OCI-LY7 (cell line): ENCODE results near the gene RFESD. TPM values are rescaled to one million over a fixed set of nuclear protein-coding genes. Genes with fewer than 3 reads are reported as not detected.

Source experiments
- BruUV-seq: library from RNA; stranded (reverse); fragments of 400-500 nt; replicated peaks from 2 replicates; lab custom pipeline; 2021; lab: Mats Ljungman, UMichigan
- CTCF ChIA-PET: fragments of 300-600 bp; sonication (Branson Sonifier 250); formaldehyde crosslinking; loops from one replicate; lab custom pipeline; 2022; ENCODE audit warnings: antibody characterized with exemption; ENCODE audit not compliant: unreplicated experiment; lab: Charles Lee
- POLR2A ChIA-PET: fragments of 300-600 bp; sonication (Branson Sonifier 250); formaldehyde crosslinking; loops from one replicate; lab custom pipeline; 2022; ENCODE audit warnings: antibody characterized with exemption; lab: Charles Lee
- DNase-seq: peaks from one replicate; pipeline ENCODE4 v3.0.0-alpha.2; 2015; ENCODE audit warnings: low spot score
- H2AFZ ChIP-seq: fragments of 200-600 bp; sonication (generic), shearing (Covaris generic); 2 replicates; pipeline ENCODE4 v1.6.1; 2014; ENCODE audit warnings: mild to moderate bottlenecking, antibody characterized with exemption, low read length, moderate library complexity
- H3K27ac ChIP-seq: fragments of 200-600 bp; sonication (generic); 2 replicates; pipeline ENCODE4 v1.5.1; 2014; ENCODE audit warnings: mixed run types, low read depth, mild to moderate bottlenecking, moderate library complexity, low read length, inconsistent platforms; ENCODE audit not compliant: poor library complexity, severe bottlenecking
- H3K36me3 ChIP-seq: fragments of 200-600 bp; sonication (generic); 2 replicates; pipeline ENCODE4 v1.6.1; 2014; ENCODE audit warnings: mild to moderate bottlenecking, antibody characterized with exemption, low read length, moderate library complexity, mixed read lengths; ENCODE audit not compliant: insufficient read depth
- H3K4me1 ChIP-seq: fragments of 200-600 bp; sonication (generic); 2 replicates; pipeline ENCODE4 v1.5.1; 2014; ENCODE audit warnings: mild to moderate bottlenecking, low read length; ENCODE audit not compliant: insufficient read depth, poor library complexity, severe bottlenecking
- H3K4me2 ChIP-seq: fragments of 200-600 bp; sonication (generic); 2 replicates; pipeline ENCODE4 v1.6.1; 2014; ENCODE audit warnings: mild to moderate bottlenecking, low read length
- H3K4me3 ChIP-seq: fragments of 200-600 bp; sonication (generic); 2 replicates; pipeline ENCODE4 v1.5.1; 2014; ENCODE audit warnings: mild to moderate bottlenecking, low read depth, low read length; ENCODE audit not compliant: poor library complexity, severe bottlenecking
- H3K79me2 ChIP-seq: fragments of 200-600 bp; sonication (generic); 2 replicates; pipeline ENCODE4 v1.6.1; 2016; ENCODE audit warnings: low read depth, mild to moderate bottlenecking, low read length, moderate library complexity, mixed read lengths; ENCODE audit not compliant: insufficient read depth
- H3K9me2 ChIP-seq: fragments of 200-600 bp; sonication (generic); 2 replicates; pipeline ENCODE4 v1.6.1; 2016; ENCODE audit warnings: mild to moderate bottlenecking, low read length, mixed read lengths; ENCODE audit not compliant: insufficient read depth
- H3K9me3 ChIP-seq: fragments of 200-600 bp; sonication (generic); 2 replicates; pipeline ENCODE4 v1.6.1; 2014; ENCODE audit warnings: mild to moderate bottlenecking, mixed run types, low read length, mixed read lengths
- H4K20me1 ChIP-seq: fragments of 200-600 bp; sonication (generic); 2 replicates; pipeline ENCODE4 v1.6.1; 2014; ENCODE audit warnings: mild to moderate bottlenecking, antibody characterized with exemption, low read length, moderate library complexity, mixed read lengths; ENCODE audit not compliant: insufficient read depth
- EZH2phosphoT487 ChIP-seq: fragments of 200-600 bp; sonication (generic); IDR thresholded peaks from 2 replicates; pipeline ENCODE4 v1.6.1; 2018; ENCODE audit warnings: low read depth, borderline replicate concordance, mild to moderate bottlenecking, mixed run types, antibody characterized with exemption, low read length, moderate library complexity, mixed read lengths
- intact Hi-C: fragments of 100-400 bp; cut with micrococcal nuclease; formaldehyde crosslinking; loops from one replicate; pipeline ENCODE4 v1.10.0; 2022; ENCODE audit not compliant: unreplicated experiment
- total RNA-seq, 2 experiments: library from RNA; depleted of rRNA in 1 of 2; stranded (reverse); fragments of >200 nt in 1 of 2; shearing (Covaris generic) in 1 of 2; gene quantifications; 2 replicates each; pipeline ENCODE4 v1.2.3, GENCODE V29; 2014 to 2022
- TF ChIP-seq, protein P1 (sequence below): fragments of 200-600 bp; sonication (generic); conservative IDR thresholded peaks from 2 replicates; pipeline ENCODE4 v1.5.1; 2014; ENCODE audit warnings: mild to moderate bottlenecking, antibody characterized with exemption, low read length, moderate library complexity, mixed read lengths

The RFESD gene
- total RNA-seq, 2 experiments from 2014 or later, result 7.6 TPM

DNA sequence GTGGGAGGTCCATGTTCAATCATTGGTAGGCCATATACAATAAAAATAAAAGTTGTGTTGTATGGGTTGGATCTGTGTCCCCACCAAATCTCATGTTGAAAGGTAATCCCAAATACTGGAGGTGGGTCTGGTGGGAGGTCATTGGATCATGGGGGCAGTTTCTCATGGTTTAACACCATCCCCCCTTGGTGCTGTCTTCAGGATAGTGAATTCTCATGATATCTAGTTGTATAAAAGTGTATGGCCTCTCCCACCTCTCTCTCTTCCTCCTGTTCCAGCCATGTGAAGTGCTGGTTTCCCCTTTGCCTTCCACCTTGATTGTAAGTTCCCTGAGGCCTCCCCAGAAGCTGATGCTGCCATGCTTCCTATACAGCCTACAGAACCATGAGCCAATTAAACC, 21.1 kb downstream of the RFESD start:
- intact Hi-C loops, result loop anchor here (10.0 kb wide), 1 partner anchor 667 kb away; no protein-coding TSS in a partner anchor
- Histone ChIP-seq H2AFZ (no peak overlapping the region), H3K9me2 (no peaks in the 10 kb centered on the region)

DNA sequence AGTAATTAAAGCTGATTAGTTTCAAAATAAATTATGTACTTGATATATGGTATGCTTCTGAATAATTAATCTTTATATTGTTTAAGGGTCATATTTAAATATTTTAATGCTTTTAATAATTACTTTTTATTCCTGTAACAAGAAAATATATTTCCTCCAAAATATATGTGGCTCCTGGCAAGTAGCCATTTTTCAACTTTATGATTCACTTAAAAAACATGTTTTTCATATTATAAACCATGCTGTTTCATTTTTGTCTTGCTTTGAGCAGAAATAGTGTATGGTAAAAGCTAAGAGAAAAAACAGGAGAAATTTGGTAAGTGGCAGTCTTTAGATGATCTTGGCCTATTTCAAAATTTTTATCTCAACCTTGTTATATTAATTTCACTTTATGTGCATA, 21.6 kb downstream of the RFESD start:
- H2AFZ ChIP-seq, result no peak overlapping the region
- no peak for DNase-seq
- TF ChIP-seq, protein P1, sequence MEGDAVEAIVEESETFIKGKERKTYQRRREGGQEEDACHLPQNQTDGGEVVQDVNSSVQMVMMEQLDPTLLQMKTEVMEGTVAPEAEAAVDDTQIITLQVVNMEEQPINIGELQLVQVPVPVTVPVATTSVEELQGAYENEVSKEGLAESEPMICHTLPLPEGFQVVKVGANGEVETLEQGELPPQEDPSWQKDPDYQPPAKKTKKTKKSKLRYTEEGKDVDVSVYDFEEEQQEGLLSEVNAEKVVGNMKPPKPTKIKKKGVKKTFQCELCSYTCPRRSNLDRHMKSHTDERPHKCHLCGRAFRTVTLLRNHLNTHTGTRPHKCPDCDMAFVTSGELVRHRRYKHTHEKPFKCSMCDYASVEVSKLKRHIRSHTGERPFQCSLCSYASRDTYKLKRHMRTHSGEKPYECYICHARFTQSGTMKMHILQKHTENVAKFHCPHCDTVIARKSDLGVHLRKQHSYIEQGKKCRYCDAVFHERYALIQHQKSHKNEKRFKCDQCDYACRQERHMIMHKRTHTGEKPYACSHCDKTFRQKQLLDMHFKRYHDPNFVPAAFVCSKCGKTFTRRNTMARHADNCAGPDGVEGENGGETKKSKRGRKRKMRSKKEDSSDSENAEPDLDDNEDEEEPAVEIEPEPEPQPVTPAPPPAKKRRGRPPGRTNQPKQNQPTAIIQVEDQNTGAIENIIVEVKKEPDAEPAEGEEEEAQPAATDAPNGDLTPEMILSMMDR, result no peak
- no peak for TF ChIP-seq EZH2phosphoT487
- no peak overlapping the region for H3K4me2 ChIP-seq
- H3K27ac ChIP-seq, result no peak overlapping the region
- no peak overlapping the region for H3K4me3 ChIP-seq
- BruUV-seq, result no TSS peak
- H4K20me1 ChIP-seq, result no peaks in the 10 kb centered on the region
- ChIA-PET CTCF (no interaction called here), POLR2A (no interaction called here)
- no peaks in the 10 kb centered on the region for H3K9me2 ChIP-seq
- intact Hi-C loops, result loop anchor here (10.0 kb wide), 1 partner anchor 667 kb away; no protein-coding TSS in a partner anchor
- H3K9me3 ChIP-seq, result no peaks in the 10 kb centered on the region
- no peaks in the 10 kb centered on the region for H3K4me1 ChIP-seq
- no peaks in the 10 kb centered on the region for H3K79me2 ChIP-seq
- no peaks in the 10 kb centered on the region for H3K36me3 ChIP-seq

More for the DNA sequence above, 21.1 kb downstream of the RFESD start:
- Histone ChIP-seq H4K20me1 (no peaks in the 10 kb centered on the region), H3K79me2 (no peaks in the 10 kb centered on the region), H3K27ac (no peak overlapping the region), H3K4me2 (no peak overlapping the region), H3K36me3 (no peaks in the 10 kb centered on the region), H3K4me3 (no peak overlapping the region), H3K4me1 (no peaks in the 10 kb centered on the region), H3K9me3 (no peaks in the 10 kb centered on the region)
- CTCF ChIA-PET, result no interaction called here
- DNase-seq, result no peak
- POLR2A ChIA-PET, result interaction anchor here (0.7 to 0.8 kb wide), 2 partner anchors 9 to 114 kb away, joined by 3 read pairs; no protein-coding TSS in a partner anchor
- BruUV-seq, result no TSS peak
- TF ChIP-seq EZH2phosphoT487, result no peak
- TF ChIP-seq, protein P1, result no peak

DNA sequence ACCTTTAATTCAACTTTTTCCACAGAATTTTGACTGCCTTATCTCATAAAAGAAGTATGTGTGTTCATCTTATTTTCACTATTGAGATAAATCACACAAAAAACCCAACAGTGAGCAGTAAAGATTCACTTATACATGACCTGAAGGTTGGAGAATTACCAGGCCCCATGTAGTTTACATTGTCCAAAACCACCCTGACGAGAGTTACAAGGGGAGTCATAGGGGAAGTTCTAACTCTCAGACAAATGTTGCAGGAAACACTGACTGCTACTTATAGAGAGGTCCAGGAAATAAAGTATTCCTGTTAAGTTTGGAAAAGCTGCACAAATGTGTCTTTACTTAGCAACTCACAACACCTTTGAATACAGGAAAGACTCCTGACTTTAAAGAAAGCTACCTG, 22.2 kb downstream of the RFESD start:
- intact Hi-C loops, result loop anchor here (10.0 kb wide), 1 partner anchor 666 kb away; no protein-coding TSS in a partner anchor
- H3K4me2 ChIP-seq, result no peak overlapping the region
- H3K9me2 ChIP-seq, result no peaks in the 10 kb centered on the region
- BruUV-seq, result no TSS peak
- no peak for TF ChIP-seq EZH2phosphoT487
- TF ChIP-seq, protein P1, result no peak
- no peak overlapping the region for H3K4me3 ChIP-seq
- CTCF ChIA-PET, result no interaction called here
- H3K36me3 ChIP-seq, result no peaks in the 10 kb centered on the region
- H2AFZ ChIP-seq, result no peak overlapping the region
- no peaks in the 10 kb centered on the region for H3K4me1 ChIP-seq
- POLR2A ChIA-PET, result no interaction called here
- no peak overlapping the region for H3K27ac ChIP-seq
- H4K20me1 ChIP-seq, result no peaks in the 10 kb centered on the region
- no peaks in the 10 kb centered on the region for H3K9me3 ChIP-seq
- DNase-seq, result no peak
- H3K79me2 ChIP-seq, result no peaks in the 10 kb centered on the region
